ENCODE measurements around the gene VPS13D.
A peak's percentile ranks its signal among the peaks of the same experiment; 100 is the strongest.

VPS13D gene

GRCh38 chr1:12404918-12405317 is 175.1 kb downstream of the VPS13D start:
- Histone ChIP-seq H3K79me1 (ENCODE audit: low read length) (no peaks in the 10 kb centered on the region), H3K4me2 (ENCODE audit: low read length) (no peak overlapping the region), H4K5ac (ENCODE audit: low read length) (no peak overlapping the region), H3K4me3 (ENCODE audit: low read length) (no peak overlapping the region), H3K23ac (ENCODE audit: low read length) (no peak overlapping the region), H3K79me2 (ENCODE audit: control insufficient read depth, insufficient read depth, low read length) (no peaks in the 10 kb centered on the region), H2BK15ac (replicated peaks; ENCODE audit: low read depth) (no peak overlapping the region), H2BK5ac (ENCODE audit: low read length) (no peak overlapping the region), H3K4me1 (ENCODE audit: control insufficient read depth, low read depth, low read length) (no peaks in the 10 kb centered on the region), H2BK120ac (ENCODE audit: low read depth, low read length) (no peak overlapping the region), H3K36me3 (ENCODE audit: control insufficient read depth, insufficient read depth, low read length) (no peaks in the 10 kb centered on the region), H4K8ac (ENCODE audit: low read depth, low read length) (no peak overlapping the region), H3K56ac (ENCODE audit: low read length) (no peak overlapping the region), H3K4ac (ENCODE audit: low read depth, low read length) (no peak overlapping the region), H3K9ac (ENCODE audit: low read length) (no peak overlapping the region), H3K18ac (ENCODE audit: low read length) (no peak overlapping the region), H3K27me3 (ENCODE audit: insufficient read depth, low read length, poor library complexity) (no peaks in the 10 kb centered on the region), H2AK5ac (ENCODE audit: low read length) (no peak overlapping the region), H3K27ac (ENCODE audit: low read depth, low read length) (no peak overlapping the region)
- DNase-seq = no peak
- no CpG with 5 or more reads among the region's 13 CpGs for WGBS (ENCODE audit: extremely low coverage, insufficient coverage, low lambda C conversion rate)

DNA sequence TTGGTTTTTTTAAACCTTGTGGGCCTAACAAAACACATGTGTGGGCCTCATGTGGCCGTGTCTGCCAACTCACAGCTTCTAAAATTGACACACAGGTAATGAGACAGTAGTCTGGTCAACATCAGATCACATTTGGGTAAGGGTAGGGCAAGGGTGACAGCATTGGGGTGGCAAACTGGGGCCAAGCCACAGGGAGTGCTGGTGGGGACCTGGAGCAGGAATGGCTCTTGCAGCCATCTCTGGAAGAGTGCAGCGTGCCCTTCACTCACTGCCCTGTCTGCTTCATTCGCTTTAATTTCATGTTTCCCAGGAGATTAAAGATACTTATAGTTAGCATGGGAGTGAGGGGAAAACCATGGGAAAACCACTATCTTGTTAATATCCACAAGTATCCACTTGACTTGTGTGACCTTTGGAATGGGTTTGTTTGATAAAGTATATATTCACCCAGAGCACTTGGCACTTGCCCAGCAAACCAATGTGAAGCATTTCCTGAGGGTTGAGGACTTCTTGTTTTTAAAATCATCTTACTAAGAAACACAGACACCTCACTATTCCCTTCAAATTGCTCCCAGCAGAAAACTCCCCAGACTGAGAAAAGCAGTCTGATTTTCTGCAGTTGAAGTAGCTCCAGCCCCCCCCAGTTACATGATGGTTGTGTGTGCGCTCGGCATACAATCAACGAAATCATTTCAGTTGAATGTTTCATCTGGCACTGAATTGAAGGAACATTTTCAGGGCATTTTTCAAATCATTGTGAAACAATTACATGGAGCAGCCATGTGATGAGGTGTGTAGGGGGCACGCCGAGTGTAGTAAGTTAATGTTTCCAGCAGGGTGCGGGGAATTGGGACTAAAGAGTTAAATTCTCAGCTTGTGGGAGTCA is 175.7 kb downstream of the VPS13D start:
- no peaks in the 10 kb centered on the region for H3K79me2 ChIP-seq (ENCODE audit: control insufficient read depth, insufficient read depth, low read length)
- no peak overlapping the region for H3K27ac ChIP-seq (ENCODE audit: low read depth, low read length)
- H3K4me1 ChIP-seq (ENCODE audit: control insufficient read depth, low read depth, low read length) = no peaks in the 10 kb centered on the region
- H3K9ac ChIP-seq (ENCODE audit: low read length) = no peak overlapping the region
- H2AK5ac ChIP-seq (ENCODE audit: low read length) = no peak overlapping the region
- H3K23ac ChIP-seq (ENCODE audit: low read length) = no peak overlapping the region
- no peak overlapping the region for H3K4me2 ChIP-seq (ENCODE audit: low read length)
- no peak overlapping the region for H2BK5ac ChIP-seq (ENCODE audit: low read length)
- WGBS (ENCODE audit: extremely low coverage, insufficient coverage, low lambda C conversion rate) = no CpG with 5 or more reads among the region's 9 CpGs
- H3K18ac ChIP-seq (ENCODE audit: low read length) = no peak overlapping the region
- no peaks in the 10 kb centered on the region for H3K27me3 ChIP-seq (ENCODE audit: insufficient read depth, low read length, poor library complexity)
- H2BK15ac ChIP-seq (replicated peaks; ENCODE audit: low read depth) = no peak overlapping the region
- H3K79me1 ChIP-seq (ENCODE audit: low read length) = no peaks in the 10 kb centered on the region
- H3K4ac ChIP-seq (ENCODE audit: low read depth, low read length) = no peak overlapping the region
- no peaks in the 10 kb centered on the region for H3K36me3 ChIP-seq (ENCODE audit: control insufficient read depth, insufficient read depth, low read length)
- no peak overlapping the region for H3K56ac ChIP-seq (ENCODE audit: low read length)
- no peak overlapping the region for H4K8ac ChIP-seq (ENCODE audit: low read depth, low read length)
- H2BK120ac ChIP-seq (ENCODE audit: low read depth, low read length) = no peak overlapping the region
- peak; percentile 45 for DNase-seq
- H4K5ac ChIP-seq (ENCODE audit: low read length) = no peak overlapping the region
- no peak overlapping the region for H3K4me3 ChIP-seq (ENCODE audit: low read length)

GRCh38 chr1:12406211-12407021 is 176.6 kb downstream of the VPS13D start:
- Histone ChIP-seq H4K5ac (ENCODE audit: low read length) (no peak overlapping the region), H3K4ac (ENCODE audit: low read depth, low read length) (no peak overlapping the region), H3K79me2 (ENCODE audit: control insufficient read depth, insufficient read depth, low read length) (no peaks in the 10 kb centered on the region), H3K27me3 (ENCODE audit: insufficient read depth, low read length, poor library complexity) (no peaks in the 10 kb centered on the region), H3K56ac (ENCODE audit: low read length) (no peak overlapping the region), H3K27ac (ENCODE audit: low read depth, low read length) (no peak overlapping the region), H4K8ac (ENCODE audit: low read depth, low read length) (no peak overlapping the region), H3K4me3 (ENCODE audit: low read length) (no peak overlapping the region), H3K4me1 (ENCODE audit: control insufficient read depth, low read depth, low read length) (no peaks in the 10 kb centered on the region), H2BK5ac (ENCODE audit: low read length) (no peak overlapping the region), H3K23ac (ENCODE audit: low read length) (no peak overlapping the region), H3K79me1 (ENCODE audit: low read length) (no peaks in the 10 kb centered on the region), H3K9ac (ENCODE audit: low read length) (no peak overlapping the region), H2BK120ac (ENCODE audit: low read depth, low read length) (no peak overlapping the region), H2AK5ac (ENCODE audit: low read length) (no peak overlapping the region), H3K4me2 (ENCODE audit: low read length) (no peak overlapping the region), H2BK15ac (replicated peaks; ENCODE audit: low read depth) (no peak overlapping the region), H3K18ac (ENCODE audit: low read length) (no peak overlapping the region), H3K36me3 (ENCODE audit: control insufficient read depth, insufficient read depth, low read length) (no peaks in the 10 kb centered on the region)
- DNase-seq = peak; percentile 63
- no CpG with 5 or more reads among the region's 8 CpGs for WGBS (ENCODE audit: extremely low coverage, insufficient coverage, low lambda C conversion rate)

DNA sequence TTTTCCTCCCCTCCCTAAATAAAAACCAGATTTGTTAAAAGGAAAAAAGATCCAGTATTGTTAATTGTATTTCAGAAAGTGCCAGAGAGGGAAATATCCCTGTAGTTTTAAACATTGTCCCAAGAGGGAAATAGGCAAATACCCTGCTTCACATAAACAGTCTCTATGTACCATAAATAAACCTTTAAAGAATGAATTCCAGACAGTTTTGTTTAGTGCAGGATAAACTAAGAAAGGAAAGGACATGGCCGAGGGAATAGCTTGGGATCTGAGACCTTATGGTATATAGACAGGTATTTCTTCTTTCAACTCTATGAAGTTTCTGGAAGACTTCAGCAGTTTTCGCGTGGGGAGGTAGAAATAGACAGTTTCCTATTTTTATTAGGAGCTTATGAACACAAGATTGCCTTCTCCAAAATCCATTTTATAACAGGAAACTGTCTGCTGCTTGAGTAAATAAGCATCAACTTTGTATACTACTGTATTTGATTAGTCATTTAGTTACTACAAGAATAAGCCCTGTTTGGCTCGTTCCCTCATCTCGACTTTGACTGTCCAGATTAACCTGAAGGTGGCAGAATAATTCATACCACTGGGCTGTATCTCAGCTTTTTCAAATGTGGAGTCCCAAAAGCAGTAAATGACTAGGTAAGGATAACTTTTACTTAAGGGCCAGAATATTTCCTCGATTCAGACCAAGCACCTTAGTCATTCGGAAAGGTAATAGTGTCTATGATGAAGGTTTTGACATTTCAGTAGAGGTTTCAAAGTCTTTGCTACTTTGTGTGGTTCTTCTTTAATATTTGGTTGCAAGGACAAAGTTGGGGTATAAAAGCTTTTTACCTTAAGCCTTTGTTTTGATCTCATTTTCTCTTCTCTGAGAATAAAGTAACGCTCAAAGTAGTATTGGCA is 177.5 kb downstream of the VPS13D start:
- H2BK15ac ChIP-seq (replicated peaks; ENCODE audit: low read depth) = no peak overlapping the region
- H3K4me3 ChIP-seq (ENCODE audit: low read length) = no peak overlapping the region
- H3K27me3 ChIP-seq (ENCODE audit: insufficient read depth, low read length, poor library complexity) = no peaks in the 10 kb centered on the region
- no peaks in the 10 kb centered on the region for H3K79me2 ChIP-seq (ENCODE audit: control insufficient read depth, insufficient read depth, low read length)
- no peak overlapping the region for H2BK120ac ChIP-seq (ENCODE audit: low read depth, low read length)
- no peak overlapping the region for H2AK5ac ChIP-seq (ENCODE audit: low read length)
- no CpG with 5 or more reads among the region's 8 CpGs for WGBS (ENCODE audit: extremely low coverage, insufficient coverage, low lambda C conversion rate)
- H4K8ac ChIP-seq (ENCODE audit: low read depth, low read length) = no peak overlapping the region
- H3K36me3 ChIP-seq (ENCODE audit: control insufficient read depth, insufficient read depth, low read length) = no peaks in the 10 kb centered on the region
- no peak overlapping the region for H3K27ac ChIP-seq (ENCODE audit: low read depth, low read length)
- no peaks in the 10 kb centered on the region for H3K4me1 ChIP-seq (ENCODE audit: control insufficient read depth, low read depth, low read length)
- H3K18ac ChIP-seq (ENCODE audit: low read length) = no peak overlapping the region
- H3K9ac ChIP-seq (ENCODE audit: low read length) = no peak overlapping the region
- H3K79me1 ChIP-seq (ENCODE audit: low read length) = no peaks in the 10 kb centered on the region
- H4K5ac ChIP-seq (ENCODE audit: low read length) = no peak overlapping the region
- no peak overlapping the region for H2BK5ac ChIP-seq (ENCODE audit: low read length)
- H3K4ac ChIP-seq (ENCODE audit: low read depth, low read length) = no peak overlapping the region
- no peak for DNase-seq
- H3K23ac ChIP-seq (ENCODE audit: low read length) = no peak overlapping the region
- no peak overlapping the region for H3K56ac ChIP-seq (ENCODE audit: low read length)
- no peak overlapping the region for H3K4me2 ChIP-seq (ENCODE audit: low read length)

DNA sequence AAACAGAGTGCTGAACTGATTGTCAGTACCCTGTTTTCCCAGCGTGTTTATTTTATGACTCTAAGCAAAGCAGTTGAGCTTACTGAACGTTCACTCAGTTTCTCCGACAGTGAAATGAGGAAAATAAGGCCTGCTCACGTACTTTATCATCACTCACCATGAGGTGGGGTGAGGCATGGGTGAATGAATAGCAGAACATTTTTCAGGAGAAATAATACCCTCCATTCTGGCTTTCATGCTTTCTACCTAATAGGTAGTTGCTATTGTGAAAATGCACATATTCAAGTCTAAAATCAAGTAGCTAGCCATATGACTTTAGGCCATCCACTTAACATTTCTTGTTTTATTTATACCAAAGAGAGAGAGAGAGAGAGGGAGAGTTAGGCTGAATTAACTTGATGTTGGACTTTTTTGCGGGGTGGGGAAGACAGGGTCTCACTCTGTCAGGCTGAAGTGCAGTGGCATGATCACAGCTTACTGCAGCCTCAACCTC is 178.2 kb downstream of the VPS13D start:
- WGBS (ENCODE audit: extremely low coverage, insufficient coverage, low lambda C conversion rate) = no CpG with 5 or more reads among the region's 5 CpGs
- H2BK5ac ChIP-seq (ENCODE audit: low read length) = no peak overlapping the region
- no peak overlapping the region for H2AK5ac ChIP-seq (ENCODE audit: low read length)
- no peak overlapping the region for H3K4ac ChIP-seq (ENCODE audit: low read depth, low read length)
- no peak overlapping the region for H4K5ac ChIP-seq (ENCODE audit: low read length)
- H3K79me1 ChIP-seq (ENCODE audit: low read length) = no peaks in the 10 kb centered on the region
- H3K56ac ChIP-seq (ENCODE audit: low read length) = no peak overlapping the region
- H4K8ac ChIP-seq (ENCODE audit: low read depth, low read length) = no peak overlapping the region
- H3K9ac ChIP-seq (ENCODE audit: low read length) = no peak overlapping the region
- no peaks in the 10 kb centered on the region for H3K27me3 ChIP-seq (ENCODE audit: insufficient read depth, low read length, poor library complexity)
- no peak for DNase-seq
- H2BK15ac ChIP-seq (replicated peaks; ENCODE audit: low read depth) = no peak overlapping the region
- H3K36me3 ChIP-seq (ENCODE audit: control insufficient read depth, insufficient read depth, low read length) = no peaks in the 10 kb centered on the region
- no peak overlapping the region for H2BK120ac ChIP-seq (ENCODE audit: low read depth, low read length)
- H3K27ac ChIP-seq (ENCODE audit: low read depth, low read length) = no peak overlapping the region
- no peak overlapping the region for H3K18ac ChIP-seq (ENCODE audit: low read length)
- no peak overlapping the region for H3K4me2 ChIP-seq (ENCODE audit: low read length)
- H3K4me3 ChIP-seq (ENCODE audit: low read length) = no peak overlapping the region
- H3K4me1 ChIP-seq (ENCODE audit: control insufficient read depth, low read depth, low read length) = no peaks in the 10 kb centered on the region
- no peak overlapping the region for H3K23ac ChIP-seq (ENCODE audit: low read length)
- H3K79me2 ChIP-seq (ENCODE audit: control insufficient read depth, insufficient read depth, low read length) = no peaks in the 10 kb centered on the region
